ENCODE measurements around the gene RPA3. TPM values are rescaled to one million over a fixed set of nuclear protein-coding genes. Genes with fewer than 3 reads are reported as not detected.

The RPA3 gene
- total RNA-seq, 2 donors from 2014 or later = 0.66 to 6.0 TPM

DNA sequence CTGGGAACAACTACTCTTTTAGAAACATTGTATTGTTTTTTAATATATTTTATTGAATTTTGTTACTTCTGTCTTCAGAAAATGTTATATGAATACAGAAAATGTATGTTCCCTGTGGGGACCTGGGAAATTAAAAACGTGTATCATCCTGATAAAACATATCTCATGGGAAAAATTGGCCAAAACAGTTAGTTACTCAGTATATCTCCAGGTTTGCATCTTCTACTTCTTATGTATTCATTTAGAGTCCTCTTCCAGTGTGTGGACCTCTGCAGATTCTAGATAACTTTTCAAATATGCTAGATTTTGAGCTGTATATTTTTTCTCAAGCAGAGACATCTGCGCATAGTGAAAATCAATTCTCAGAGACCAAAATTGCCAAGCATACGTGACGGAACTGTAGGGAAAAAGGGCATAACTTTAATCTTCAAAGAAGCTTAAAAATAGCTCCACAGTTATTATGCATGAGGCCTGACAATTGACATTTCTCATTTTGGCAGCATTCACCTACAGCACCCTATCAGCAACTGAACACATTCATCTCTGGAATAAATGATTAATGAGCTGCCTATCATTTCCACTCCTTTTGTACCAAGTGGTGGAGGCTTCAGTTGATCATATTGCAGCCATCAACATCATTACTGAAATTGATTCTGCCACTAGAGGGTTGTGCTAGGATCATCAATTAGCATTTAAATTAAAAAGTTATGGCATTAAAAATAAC, 104.2 kb downstream of the RPA3 start:
- no peaks in the 10 kb centered on the region for H3K36me3 ChIP-seq (replicated peaks in 1 of 2; ENCODE audit: insufficient read depth in 1 of 2, low read depth in 2 of 2)
- WGBS, 2 donors = 66 to 69% methylated on average over 4 of the region's 4 CpGs
- intact Hi-C loops (cut with DNase I) = no loop called here
- no peak overlapping the region for H3K4me3 ChIP-seq
- no peaks in the 10 kb centered on the region for H3K9me3 ChIP-seq
- ATAC-seq (no peak), DNase-seq (no peak)
- no peaks in the 10 kb centered on the region for H3K27me3 ChIP-seq
- TF ChIP-seq POLR2A (IDR thresholded peaks at IDR 0.05) = no peak
- TF ChIP-seq, protein P1, sequence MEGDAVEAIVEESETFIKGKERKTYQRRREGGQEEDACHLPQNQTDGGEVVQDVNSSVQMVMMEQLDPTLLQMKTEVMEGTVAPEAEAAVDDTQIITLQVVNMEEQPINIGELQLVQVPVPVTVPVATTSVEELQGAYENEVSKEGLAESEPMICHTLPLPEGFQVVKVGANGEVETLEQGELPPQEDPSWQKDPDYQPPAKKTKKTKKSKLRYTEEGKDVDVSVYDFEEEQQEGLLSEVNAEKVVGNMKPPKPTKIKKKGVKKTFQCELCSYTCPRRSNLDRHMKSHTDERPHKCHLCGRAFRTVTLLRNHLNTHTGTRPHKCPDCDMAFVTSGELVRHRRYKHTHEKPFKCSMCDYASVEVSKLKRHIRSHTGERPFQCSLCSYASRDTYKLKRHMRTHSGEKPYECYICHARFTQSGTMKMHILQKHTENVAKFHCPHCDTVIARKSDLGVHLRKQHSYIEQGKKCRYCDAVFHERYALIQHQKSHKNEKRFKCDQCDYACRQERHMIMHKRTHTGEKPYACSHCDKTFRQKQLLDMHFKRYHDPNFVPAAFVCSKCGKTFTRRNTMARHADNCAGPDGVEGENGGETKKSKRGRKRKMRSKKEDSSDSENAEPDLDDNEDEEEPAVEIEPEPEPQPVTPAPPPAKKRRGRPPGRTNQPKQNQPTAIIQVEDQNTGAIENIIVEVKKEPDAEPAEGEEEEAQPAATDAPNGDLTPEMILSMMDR (IDR thresholded peaks at IDR 0.05) = no peak
- no peaks in the 10 kb centered on the region for H3K4me1 ChIP-seq
- H3K27ac ChIP-seq = no peak overlapping the region

DNA sequence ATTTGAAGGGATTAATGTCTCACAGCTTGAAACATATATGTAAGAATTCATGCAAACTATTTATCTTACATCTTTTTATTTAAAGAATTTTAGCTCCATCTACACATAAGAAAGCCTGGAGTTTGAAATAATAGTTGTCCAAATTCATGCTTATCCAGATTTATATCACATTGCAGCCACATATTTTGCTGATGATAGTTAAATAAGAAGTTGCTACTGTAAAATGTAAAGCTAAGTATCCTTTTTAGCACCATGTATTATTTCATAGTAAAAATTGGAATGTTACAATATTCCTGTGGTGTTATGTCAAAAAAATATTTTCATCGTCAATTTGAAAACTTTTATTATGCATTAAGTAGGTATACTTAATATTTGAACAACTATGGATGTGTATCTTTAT, 105.2 kb downstream of the RPA3 start:
- H3K4me3 ChIP-seq = no peak overlapping the region
- no peak overlapping the region for H3K27ac ChIP-seq
- no peak for ATAC-seq
- no peak for DNase-seq
- no peaks in the 10 kb centered on the region for H3K4me1 ChIP-seq
- no peaks in the 10 kb centered on the region for H3K27me3 ChIP-seq
- WGBS, 2 donors = 87 to 95% methylated on average over 1 of the region's 1 CpG
- H3K9me3 ChIP-seq = no peaks in the 10 kb centered on the region
- intact Hi-C loops (cut with DNase I) = no loop called here
- TF ChIP-seq, protein P1 (IDR thresholded peaks at IDR 0.05) = no peak
- TF ChIP-seq POLR2A (IDR thresholded peaks at IDR 0.05) = no peak
- H3K36me3 ChIP-seq (replicated peaks in 1 of 2; ENCODE audit: insufficient read depth in 1 of 2, low read depth in 2 of 2) = no peaks in the 10 kb centered on the region

DNA sequence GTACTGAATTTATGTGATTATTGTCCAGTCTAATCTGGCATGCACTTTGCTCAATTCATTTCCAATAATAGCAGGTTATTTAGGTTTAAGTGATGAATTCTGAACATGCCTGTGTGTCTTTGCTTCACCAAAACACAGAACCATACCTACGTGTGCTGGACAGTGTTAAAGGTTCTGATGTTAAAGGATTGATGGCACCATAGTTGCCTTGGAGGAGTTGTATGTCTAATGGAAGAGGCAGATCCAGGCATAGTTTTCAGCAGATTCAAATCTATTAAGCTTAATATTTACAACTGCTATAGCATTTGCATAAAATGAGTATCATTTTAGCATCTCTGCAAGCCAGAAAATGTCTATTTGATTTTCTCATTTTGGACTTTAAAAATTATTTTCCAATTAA, 105.9 kb downstream of the RPA3 start:
- WGBS, 2 donors = 84 to 100% methylated on average over 1 of the region's 1 CpG
- TF ChIP-seq, protein P1 (IDR thresholded peaks at IDR 0.05) = no peak
- TF ChIP-seq POLR2A (IDR thresholded peaks at IDR 0.05) = no peak

DNA sequence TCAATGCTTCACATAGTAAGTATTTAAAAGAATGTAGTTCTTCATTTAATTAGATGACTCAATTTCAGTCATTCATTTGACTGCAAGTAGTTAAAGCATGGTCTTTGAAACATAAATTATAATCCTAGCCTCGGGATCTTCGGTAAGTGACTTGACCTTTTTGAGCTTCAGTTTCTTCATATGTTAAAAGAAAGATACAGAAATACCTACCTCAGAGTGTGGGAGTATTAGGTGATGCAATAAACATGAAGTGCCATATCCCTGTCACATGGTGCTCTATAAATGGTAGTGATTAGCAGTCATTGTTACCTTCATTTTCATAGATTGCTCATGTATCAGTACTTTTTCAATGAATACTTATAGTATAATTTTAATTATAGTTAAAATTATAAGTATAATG, 109.1 kb downstream of the RPA3 start:
- Histone ChIP-seq H3K4me1 (no peaks in the 10 kb centered on the region), H3K27me3 (no peaks in the 10 kb centered on the region), H3K36me3 (replicated peaks in 1 of 2; ENCODE audit: insufficient read depth in 1 of 2, low read depth in 2 of 2) (peaks cover 0 to 12% of the 10 kb centered on the region in 2 donors), H3K4me3 (no peak overlapping the region), H3K9me3 (no peaks in the 10 kb centered on the region), H3K27ac (no peak overlapping the region)
- TF ChIP-seq, protein P1 (IDR thresholded peaks at IDR 0.05) = no peak
- no peak for TF ChIP-seq POLR2A (IDR thresholded peaks at IDR 0.05)
- no peak for ATAC-seq
- WGBS, 2 donors = 84 to 92% methylated on average over 2 of the region's 2 CpGs
- DNase-seq = no peak
- intact Hi-C loops (cut with DNase I) = no loop called here

More for the DNA sequence above, 105.9 kb downstream of the RPA3 start:
- Histone ChIP-seq H3K27me3 (no peaks in the 10 kb centered on the region), H3K4me1 (no peaks in the 10 kb centered on the region), H3K36me3 (replicated peaks in 1 of 2; ENCODE audit: insufficient read depth in 1 of 2, low read depth in 2 of 2) (peaks cover 0 to 1% of the 10 kb centered on the region in 2 donors), H3K9me3 (no peaks in the 10 kb centered on the region), H3K27ac (no peak overlapping the region), H3K4me3 (no peak overlapping the region)
- DNase-seq (no peak), ATAC-seq (no peak)
- intact Hi-C loops (cut with DNase I) = no loop called here

DNA sequence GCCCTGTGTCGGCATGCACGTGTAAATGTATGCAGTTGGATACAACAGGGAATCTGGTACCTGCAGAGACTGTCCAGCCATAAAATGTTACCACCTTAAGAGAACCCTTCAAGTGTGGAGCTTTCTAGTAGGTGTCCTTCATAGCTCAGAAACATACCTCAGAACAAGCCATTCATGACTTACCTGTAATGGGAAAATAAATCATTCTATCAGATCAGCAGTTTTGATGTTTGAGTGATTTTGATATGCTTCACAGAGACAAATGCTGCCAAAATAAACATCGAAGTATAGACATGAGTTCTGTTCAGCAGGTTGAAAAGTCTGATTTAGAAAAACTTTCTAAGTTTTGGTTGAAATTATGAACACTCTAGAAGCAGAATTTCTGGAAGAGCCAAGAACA, 111.4 kb downstream of the RPA3 start:
- Histone ChIP-seq H3K9me3 (no peaks in the 10 kb centered on the region), H3K27ac (no peak overlapping the region), H3K4me1 (no peaks in the 10 kb centered on the region), H3K27me3 (no peaks in the 10 kb centered on the region), H3K36me3 (replicated peaks in 1 of 2; ENCODE audit: insufficient read depth in 1 of 2, low read depth in 2 of 2) (peaks cover 0 to 12% of the 10 kb centered on the region in 2 donors), H3K4me3 (no peak overlapping the region)
- intact Hi-C loops (cut with DNase I) = no loop called here
- TF ChIP-seq, protein P1 (IDR thresholded peaks at IDR 0.05) = no peak
- no peak for TF ChIP-seq POLR2A (IDR thresholded peaks at IDR 0.05)
- ATAC-seq = no peak
- no peak for DNase-seq
- 52 to 54% methylated on average over 3 of the region's 3 CpGs for WGBS, 2 donors
